Breast epithelium (tissue), 4 donors: ENCODE data around the gene RNF40. TPM values are rescaled to one million over a fixed set of nuclear protein-coding genes. Genes with fewer than 3 reads are reported as not detected.
A peak's percentile ranks its signal among the peaks of the same experiment; 100 is the strongest.

Experiments used
- DNase-seq, 2 donors: peaks; one replicate each; pipeline ENCODE4 v3.0.0-alpha.2; 2019; ENCODE audit warnings: low spot score in 2 of 2
- H3K27ac ChIP-seq, 2 donors: fragments of 200-600 bp; sonication (generic) in 1 of 2; one replicate each; pipeline ENCODE4 v1.5.1; 2016 to 2019; ENCODE audit warnings: mild to moderate bottlenecking in 1 of 2
- H3K27me3 ChIP-seq, 2 donors: fragments of 200-600 bp; sonication (generic) in 1 of 2; one replicate each; pipeline versions ENCODE4 v1.5.1 to v1.6.0; 2017 to 2019; ENCODE audit warnings: control low read depth in 1 of 2, mild to moderate bottlenecking in 1 of 2
- H3K36me3 ChIP-seq: fragments of 200-600 bp; one replicate; pipeline ENCODE4 v1.5.1; 2019
- H3K4me1 ChIP-seq, 2 donors: fragments of 200-600 bp; sonication (generic); one replicate each; pipeline ENCODE4 v1.5.1; 2016 to 2019; ENCODE audit warnings: control low read depth in 1 of 2
- H3K4me3 ChIP-seq, 3 donors: fragments of 200-600 bp; sonication (generic); 1 replicate in 2 of 3; 2 replicates in 1 of 3; pipeline ENCODE4 v1.5.1; 2016 to 2019; ENCODE audit warnings: mild to moderate bottlenecking in 3 of 3, moderate library complexity in 2 of 3
- H3K9me3 ChIP-seq, 2 donors: fragments of 200-600 bp; sonication (generic) in 1 of 2; one replicate each; pipeline ENCODE4 v1.5.1; 2016 to 2019; ENCODE audit warnings: control low read depth in 1 of 2
- CTCF ChIP-seq, 3 donors: fragments of 450-650 bp; IDR thresholded peaks; one replicate each; pipeline ENCODE4 v1.5.1; 2016 to 2017; ENCODE audit warnings: antibody characterized with exemption in 3 of 3, mild to moderate bottlenecking in 3 of 3, moderate library complexity in 3 of 3
- POLR2A ChIP-seq: fragments of 450-650 bp; IDR thresholded peaks from one replicate; pipeline ENCODE4 v1.6.1; 2016; ENCODE audit warnings: antibody characterized with exemption, mild to moderate bottlenecking, moderate library complexity
- POLR2AphosphoS5 ChIP-seq, 3 donors: sonication (generic); formaldehyde crosslinking; IDR thresholded peaks; one replicate each; pipeline ENCODE4 v1.6.1; 2017; ENCODE audit warnings: antibody characterized with exemption in 3 of 3
- intact Hi-C: fragments of 100-400 bp; cut with DNase I; formaldehyde crosslinking; loops from one replicate; pipeline ENCODE4 v1.15.1; 2023; ENCODE audit warnings: low total_unique reads
- total RNA-seq, 3 donors: library from RNA; depleted of rRNA; stranded (reverse); fragments of >200 nt; gene quantifications; one replicate each; pipeline ENCODE4 v1.1.0, GENCODE V29; 2016

RNF40 gene
- total RNA-seq, 3 donors from 2014 or later, result 77.0 to 84.7 (median 77.3) TPM

GRCh38 chr16:30783280-30784109 is 21.4 kb downstream of the RNF40 start:
- intact Hi-C loops, result no loop called here
- TF ChIP-seq POLR2A, result no peak
- TF ChIP-seq CTCF (IDR thresholded peaks at IDR 0.05), result no peak
- no peak for TF ChIP-seq POLR2AphosphoS5 (IDR thresholded peaks at IDR 0.05)

GRCh38 chr16:30784215-30784614 is 22.1 kb downstream of the RNF40 start:
- no peak overlapping the region for H3K27ac ChIP-seq
- no peaks in the 10 kb centered on the region for H3K9me3 ChIP-seq
- no peak overlapping the region for H3K4me3 ChIP-seq
- no peak for DNase-seq
- no peak for TF ChIP-seq POLR2AphosphoS5 (IDR thresholded peaks at IDR 0.05)
- TF ChIP-seq CTCF (IDR thresholded peaks at IDR 0.05), result no peak
- H3K27me3 ChIP-seq, result no peaks in the 10 kb centered on the region
- peaks cover 0 to 6% of the 10 kb centered on the region in 2 donors for H3K4me1 ChIP-seq
- intact Hi-C loops, result no loop called here
- H3K36me3 ChIP-seq, result peaks cover 11% of the 10 kb centered on the region

More at GRCh38 chr16:30783280-30784109, 21.4 kb downstream of the RNF40 start:
- no peaks in the 10 kb centered on the region for H3K9me3 ChIP-seq
- no peak for DNase-seq
- H3K27ac ChIP-seq, result no peak overlapping the region
- H3K27me3 ChIP-seq, result no peaks in the 10 kb centered on the region
- H3K4me3 ChIP-seq, result no peak overlapping the region
- H3K36me3 ChIP-seq, result peaks cover 11% of the 10 kb centered on the region
- H3K4me1 ChIP-seq, result peaks cover 0 to 6% of the 10 kb centered on the region in 2 donors

GRCh38 chr16:30785126-30786106 is 23.3 kb downstream of the RNF40 start:
- intact Hi-C loops, result no loop called here
- H3K9me3 ChIP-seq, result no peaks in the 10 kb centered on the region
- peak overlapping the region; percentile 93 to 97 (median 96) for H3K4me3 ChIP-seq

GRCh38 chr16:30786115-30786935 is 24.2 kb downstream of the RNF40 start:
- H3K9me3 ChIP-seq, result no peaks in the 10 kb centered on the region
- DNase-seq, result no peak
- intact Hi-C loops, result no loop called here
- H3K27me3 ChIP-seq, result no peaks in the 10 kb centered on the region
- no peak for TF ChIP-seq POLR2AphosphoS5 (IDR thresholded peaks at IDR 0.05)
- TF ChIP-seq POLR2A, result no peak
- no peak for TF ChIP-seq CTCF (IDR thresholded peaks at IDR 0.05)
- peaks cover 11% of the 10 kb centered on the region for H3K36me3 ChIP-seq
- peak overlapping the region; percentile 93 to 97 (median 96) for H3K4me3 ChIP-seq
- H3K4me1 ChIP-seq, result peaks cover 0 to 6% of the 10 kb centered on the region in 2 donors
- peak overlapping the region; percentile 91 for H3K27ac ChIP-seq

More at GRCh38 chr16:30785126-30786106, 23.3 kb downstream of the RNF40 start:
- no peak for TF ChIP-seq POLR2AphosphoS5 (IDR thresholded peaks at IDR 0.05)
- no peak for TF ChIP-seq CTCF (IDR thresholded peaks at IDR 0.05)
- no peak for TF ChIP-seq POLR2A
- Histone ChIP-seq H3K27me3 (no peaks in the 10 kb centered on the region), H3K27ac (peak overlapping the region in 1 of 2 donors; percentile 91), H3K36me3 (peaks cover 11% of the 10 kb centered on the region), H3K4me1 (peaks cover 0 to 6% of the 10 kb centered on the region in 2 donors)
- no peak for DNase-seq
